ENCODE results near the gene RASGRF1.

- TF ChIP-seq, protein P1, sequence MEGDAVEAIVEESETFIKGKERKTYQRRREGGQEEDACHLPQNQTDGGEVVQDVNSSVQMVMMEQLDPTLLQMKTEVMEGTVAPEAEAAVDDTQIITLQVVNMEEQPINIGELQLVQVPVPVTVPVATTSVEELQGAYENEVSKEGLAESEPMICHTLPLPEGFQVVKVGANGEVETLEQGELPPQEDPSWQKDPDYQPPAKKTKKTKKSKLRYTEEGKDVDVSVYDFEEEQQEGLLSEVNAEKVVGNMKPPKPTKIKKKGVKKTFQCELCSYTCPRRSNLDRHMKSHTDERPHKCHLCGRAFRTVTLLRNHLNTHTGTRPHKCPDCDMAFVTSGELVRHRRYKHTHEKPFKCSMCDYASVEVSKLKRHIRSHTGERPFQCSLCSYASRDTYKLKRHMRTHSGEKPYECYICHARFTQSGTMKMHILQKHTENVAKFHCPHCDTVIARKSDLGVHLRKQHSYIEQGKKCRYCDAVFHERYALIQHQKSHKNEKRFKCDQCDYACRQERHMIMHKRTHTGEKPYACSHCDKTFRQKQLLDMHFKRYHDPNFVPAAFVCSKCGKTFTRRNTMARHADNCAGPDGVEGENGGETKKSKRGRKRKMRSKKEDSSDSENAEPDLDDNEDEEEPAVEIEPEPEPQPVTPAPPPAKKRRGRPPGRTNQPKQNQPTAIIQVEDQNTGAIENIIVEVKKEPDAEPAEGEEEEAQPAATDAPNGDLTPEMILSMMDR (IDR thresholded peaks at IDR 0.05): no peak
- no peak for TF ChIP-seq POLR2A (IDR thresholded peaks at IDR 0.05)
Measured at GRCh38 chr15:78955355-78955754, 135.2 kb downstream of the RASGRF1 start.
